M059J (cell line): ENCODE data around the gene CPAMD8. TPM values are rescaled to one million over a fixed set of nuclear protein-coding genes. Genes with fewer than 3 reads are reported as not detected.
"Not testable (repeated sequence)": the region's sequence is repeated elsewhere in the genome, so short reads cannot be mapped to it uniquely, and the experiment has no call there.

Experiments used
- DNase-seq: peaks from one replicate; pipeline ENCODE4 v3.0.0-alpha.2; 2012; ENCODE audit warnings: low read depth
- total RNA-seq: library from RNA; depleted of rRNA; stranded (reverse); fragments of >200 nt; shearing (Covaris generic); gene quantifications from 2 replicates; pipeline ENCODE4 v1.2.3, GENCODE V29; 2014

CPAMD8 gene
- total RNA-seq, 1 experiment from 2014 or later, result not detected

DNA sequence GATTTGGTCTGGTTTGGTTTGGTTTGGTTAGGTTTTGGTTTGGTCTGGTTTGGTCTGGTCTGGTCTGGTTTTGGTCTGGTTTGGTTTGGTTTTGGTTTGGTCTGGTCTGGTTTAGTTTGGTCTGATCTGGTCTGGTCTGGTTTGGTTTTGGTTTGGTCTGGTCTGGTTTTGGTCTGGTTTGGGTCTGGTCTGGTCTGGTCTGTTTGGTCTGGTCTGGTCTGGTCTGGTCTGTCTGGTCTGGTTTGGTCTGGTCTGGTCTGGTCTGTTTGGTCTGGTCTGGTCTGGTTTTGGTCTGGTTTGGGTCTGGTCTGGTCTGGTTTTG is 151.7 kb downstream of the CPAMD8 start:
- not testable (repeated sequence) for DNase-seq

- no peak for DNase-seq
Measured at GRCh38 chr19:16874250-16874977, 152.2 kb downstream of the CPAMD8 start.

DNA sequence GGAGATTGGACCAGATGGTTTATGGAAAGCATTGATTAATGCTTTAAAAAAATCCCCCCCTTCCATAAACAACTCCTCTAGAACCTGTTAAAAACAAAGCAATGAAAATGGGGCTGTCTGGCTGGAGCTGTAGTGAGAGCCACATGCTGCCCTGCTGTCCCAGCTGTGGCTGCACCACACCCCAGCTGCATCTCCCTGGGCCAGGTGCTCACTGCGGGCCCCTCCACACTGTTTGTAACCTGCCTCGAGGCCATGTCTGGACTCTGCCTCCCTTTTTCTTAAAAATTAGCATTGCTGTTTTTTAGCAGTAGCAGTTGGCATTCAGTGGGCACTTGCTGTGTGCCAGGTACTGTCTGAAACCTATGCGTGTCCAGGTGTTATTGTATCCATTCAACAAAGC is 153.0 kb downstream of the CPAMD8 start:
- no peak for DNase-seq

DNA sequence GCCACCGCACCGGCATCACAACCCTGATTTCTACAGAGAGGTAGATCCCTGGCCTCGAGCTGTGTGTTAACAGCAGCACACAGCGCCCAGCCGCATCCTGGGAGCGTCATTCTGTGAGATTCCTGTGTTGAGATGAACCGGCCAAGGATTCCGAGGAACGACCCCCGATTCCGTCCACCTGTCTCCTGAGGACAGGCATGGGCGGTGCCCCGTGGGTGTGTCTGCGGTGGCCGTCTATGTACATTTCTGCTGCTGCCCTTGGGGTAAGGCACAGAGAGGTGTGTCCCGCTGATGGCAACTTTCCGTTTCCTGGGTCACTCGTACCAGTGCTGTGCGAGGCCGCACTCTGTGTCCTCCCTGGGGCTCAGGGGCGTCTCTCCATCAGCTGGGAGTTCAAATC is 153.9 kb downstream of the CPAMD8 start:
- no peak for DNase-seq

DNA sequence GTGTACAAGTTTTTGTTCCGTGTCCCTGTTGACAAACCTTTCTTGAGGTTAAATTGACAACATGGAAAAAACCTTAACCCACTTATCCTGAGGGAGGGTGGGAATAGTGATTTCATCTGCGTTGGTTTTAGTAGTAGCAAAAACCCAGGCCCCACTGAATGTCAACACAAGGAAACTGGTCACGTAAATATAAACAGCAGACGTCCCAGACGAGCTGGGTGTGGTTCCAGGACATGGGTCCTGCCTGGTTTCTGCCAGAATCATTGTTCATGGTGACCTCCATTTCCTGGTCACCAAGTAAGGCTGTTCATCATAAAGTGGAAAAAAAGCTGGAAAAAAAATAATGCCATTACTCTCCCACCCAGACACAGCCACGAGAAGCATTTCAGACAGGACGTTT is 154.7 kb downstream of the CPAMD8 start:
- DNase-seq, result no peak

DNA sequence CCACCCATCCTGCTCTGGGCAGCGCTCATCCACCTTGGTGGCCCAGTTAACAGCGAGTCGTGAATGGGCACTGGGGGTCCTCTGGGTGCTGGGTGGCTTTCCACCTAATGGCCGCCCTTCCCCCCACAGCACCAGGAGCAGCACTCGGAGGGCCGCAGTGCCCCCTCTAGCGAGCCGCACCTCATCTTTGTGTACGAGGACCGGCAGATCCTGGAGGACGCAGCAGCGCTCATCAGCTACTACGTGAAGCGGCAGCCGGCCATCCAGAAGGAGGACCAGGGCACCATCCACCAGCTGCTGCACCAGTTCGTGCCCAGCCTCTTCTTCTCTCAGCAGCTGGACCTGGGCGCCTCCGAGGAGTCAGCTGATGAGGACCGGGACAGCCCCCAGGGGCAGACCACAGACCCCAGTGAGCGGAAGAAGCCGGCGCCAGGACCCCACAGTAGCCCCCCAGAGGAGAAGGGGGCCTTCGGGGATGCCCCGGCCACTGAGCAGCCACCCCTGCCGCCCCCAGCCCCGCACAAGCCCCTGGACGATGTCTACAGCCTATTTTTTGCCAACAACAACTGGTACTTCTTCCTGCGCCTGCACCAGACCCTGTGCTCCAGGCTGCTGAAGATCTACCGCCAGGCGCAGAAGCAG is 157.2 kb downstream of the CPAMD8 start:
- DNase-seq, result no peak

DNA sequence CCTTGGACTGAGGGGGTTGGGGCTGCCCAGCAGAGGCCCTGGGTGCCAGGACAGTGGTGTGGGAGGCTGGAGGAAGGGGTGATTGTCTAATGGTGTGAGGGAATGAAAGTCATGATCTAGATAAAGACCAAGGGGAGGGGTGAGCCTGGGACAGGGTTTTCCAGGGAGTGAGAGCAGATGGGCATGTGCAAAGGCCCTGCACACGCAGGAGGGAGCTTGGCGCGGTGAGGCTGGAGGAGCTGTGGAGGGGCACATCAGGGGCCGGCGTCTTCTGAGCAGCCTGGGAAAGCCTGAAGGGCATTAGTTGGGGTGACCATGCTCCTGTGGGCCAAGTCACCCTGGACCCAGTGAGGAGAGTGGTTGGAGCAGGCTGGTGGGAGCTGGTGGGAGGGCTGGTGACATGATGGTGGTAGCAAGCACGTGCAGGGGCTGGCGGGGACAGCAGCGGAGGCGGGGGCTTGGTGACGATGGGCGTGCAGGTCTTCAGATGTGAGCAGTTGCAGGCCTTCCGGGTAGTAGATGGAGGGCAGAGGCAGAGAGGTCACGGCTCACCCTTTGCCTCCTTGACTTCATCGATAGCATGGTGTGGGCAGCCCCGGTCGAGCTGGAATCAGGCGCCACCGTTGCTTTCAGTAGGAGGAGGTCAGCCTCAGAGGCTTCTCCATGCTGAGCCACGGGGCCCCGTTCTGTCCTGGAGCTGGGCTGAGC is 158.0 kb downstream of the CPAMD8 start:
- DNase-seq, result no peak

DNA sequence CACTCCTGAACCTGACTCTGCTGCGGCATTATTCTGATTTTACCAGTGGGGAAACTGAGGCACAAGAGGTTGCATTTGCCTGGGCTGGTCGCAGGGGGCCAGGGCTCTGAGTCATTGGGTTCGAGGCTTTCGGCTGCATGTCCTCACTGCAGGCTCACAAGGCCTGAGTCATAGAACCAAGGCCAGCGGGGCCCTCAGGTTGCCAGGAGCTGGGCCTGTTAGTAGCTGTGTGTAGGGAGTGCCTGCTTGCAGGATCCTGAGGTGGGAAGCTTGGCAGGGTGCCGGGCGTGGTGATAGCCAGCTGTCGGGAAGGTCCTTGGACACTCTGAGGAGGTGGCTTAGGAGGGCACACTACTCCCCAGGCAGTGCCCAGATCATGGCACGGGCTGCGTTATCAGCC is 159.4 kb downstream of the CPAMD8 start:
- DNase-seq, result peak; percentile 15

GRCh38 chr19:16862826-16863415 is 163.7 kb downstream of the CPAMD8 start:
- DNase-seq, result no peak

- no peak for DNase-seq
Measured at GRCh38 chr19:16861834-16862233, 164.8 kb downstream of the CPAMD8 start.

DNA sequence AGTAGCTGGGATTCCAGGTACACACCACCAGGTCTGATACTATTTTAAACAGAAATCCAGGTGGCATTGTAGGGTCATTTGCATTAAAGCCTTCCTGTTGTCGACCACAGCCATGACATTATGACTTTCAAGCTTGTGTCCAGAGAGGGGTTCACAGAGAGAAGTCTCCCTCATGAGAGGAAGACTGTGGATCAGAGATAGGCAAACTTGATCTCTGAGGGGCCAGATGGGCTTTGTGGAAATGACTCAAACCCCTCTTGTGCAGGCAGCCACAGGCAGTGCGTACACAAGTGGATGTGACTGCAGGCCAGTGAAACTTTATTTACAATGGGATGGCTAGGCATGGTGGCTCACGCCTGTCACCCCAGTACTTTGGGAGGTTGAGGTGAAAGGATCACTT is 165.6 kb downstream of the CPAMD8 start:
- no peak for DNase-seq

GRCh38 chr19:16860118-16860517 is 166.5 kb downstream of the CPAMD8 start:
- peak; percentile 12 for DNase-seq

DNA sequence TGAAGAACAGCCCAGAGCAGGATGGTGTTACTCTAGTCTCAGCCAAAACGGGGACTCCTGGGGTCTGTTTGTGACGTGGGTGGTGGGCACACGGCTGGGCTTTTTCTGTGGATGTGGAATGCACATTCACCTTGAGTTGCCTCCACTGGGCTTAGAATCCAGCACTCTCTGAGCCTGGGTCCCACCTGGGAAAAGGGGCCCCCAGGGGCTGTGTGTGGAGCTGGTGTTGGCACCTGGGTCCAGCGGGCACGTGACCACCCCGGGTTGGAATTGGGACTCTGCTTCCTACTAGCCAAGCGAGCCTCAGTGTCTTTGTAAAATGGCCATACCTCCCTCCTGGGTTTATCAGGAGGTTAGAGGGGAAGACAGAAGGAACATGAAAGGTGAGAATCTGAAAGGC is 167.0 kb downstream of the CPAMD8 start:
- no peak for DNase-seq

GRCh38 chr19:16856091-16856490 is 170.5 kb downstream of the CPAMD8 start:
- no peak for DNase-seq

DNA sequence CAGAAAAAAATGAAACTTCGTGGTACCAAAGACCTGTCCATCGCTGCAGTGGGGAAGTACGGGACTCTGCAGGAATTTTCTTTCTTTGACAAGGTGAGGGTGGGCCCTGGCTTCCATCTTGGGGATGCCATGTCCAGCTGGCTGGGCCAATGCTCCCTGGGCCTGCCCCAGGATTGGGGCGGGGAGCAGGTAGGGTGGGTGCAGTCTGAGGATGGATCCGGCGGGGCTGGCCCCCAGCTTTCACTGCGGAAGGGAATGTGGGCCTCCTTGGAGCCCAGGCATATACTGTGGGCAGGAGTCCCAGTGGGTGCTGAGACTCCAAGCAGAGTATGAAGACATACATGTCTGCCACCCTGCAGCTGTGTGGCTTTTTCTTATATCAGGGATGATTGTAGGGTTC is 173.5 kb downstream of the CPAMD8 start:
- no peak for DNase-seq

DNA sequence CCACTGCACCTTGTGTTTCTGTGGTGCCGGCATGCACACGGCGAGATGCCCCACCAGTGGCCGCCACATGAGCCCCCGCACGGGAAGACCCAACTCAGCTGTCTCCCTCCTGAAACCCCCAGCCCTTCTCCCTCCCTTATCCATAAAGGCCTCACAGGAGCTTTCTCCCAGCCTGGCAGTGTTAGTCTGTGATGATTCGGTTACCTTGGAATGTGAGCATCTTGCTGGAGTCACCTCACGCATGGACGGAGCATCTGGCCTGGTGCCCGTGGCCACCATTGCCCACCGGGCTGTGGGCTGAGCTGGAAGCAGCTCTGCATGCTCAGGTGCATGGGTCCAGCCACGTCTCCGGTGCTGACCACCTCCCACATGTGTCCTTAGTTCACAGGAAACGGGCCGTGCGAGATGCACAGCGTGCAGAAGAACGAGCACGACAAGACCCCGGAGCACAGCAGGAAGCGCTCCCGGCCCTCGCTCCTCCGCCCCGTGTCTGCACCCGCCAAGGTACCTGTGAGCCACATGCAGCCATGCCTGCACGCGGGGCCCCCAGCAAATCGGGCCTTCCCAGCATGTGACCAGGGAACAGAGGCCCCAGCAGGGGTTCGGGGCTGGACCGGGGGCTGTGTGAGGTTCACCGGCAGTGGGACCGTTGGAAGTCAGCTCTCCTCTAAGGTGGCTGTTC is 175.4 kb downstream of the CPAMD8 start:
- DNase-seq, result peak; percentile 80

DNA sequence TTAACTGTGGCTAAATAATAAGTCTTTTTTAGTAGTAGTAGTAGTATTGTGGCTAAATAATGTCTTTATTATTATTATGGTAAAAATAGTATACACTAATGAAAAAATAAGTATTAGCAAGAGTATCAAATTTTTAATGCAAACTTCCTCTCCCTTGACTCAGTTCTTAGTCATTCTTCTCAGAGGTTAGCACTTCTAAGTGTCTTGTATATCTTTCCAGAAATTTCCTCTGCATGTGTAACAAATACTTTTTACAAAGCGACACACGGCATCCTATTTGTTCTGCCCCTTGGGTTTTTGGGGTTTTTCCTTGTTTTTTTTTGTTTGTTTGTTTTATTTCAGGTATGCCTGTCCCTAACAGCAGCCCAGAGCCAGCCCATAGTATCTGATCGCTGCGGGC is 176.5 kb downstream of the CPAMD8 start:
- DNase-seq, result peak; percentile 42

DNA sequence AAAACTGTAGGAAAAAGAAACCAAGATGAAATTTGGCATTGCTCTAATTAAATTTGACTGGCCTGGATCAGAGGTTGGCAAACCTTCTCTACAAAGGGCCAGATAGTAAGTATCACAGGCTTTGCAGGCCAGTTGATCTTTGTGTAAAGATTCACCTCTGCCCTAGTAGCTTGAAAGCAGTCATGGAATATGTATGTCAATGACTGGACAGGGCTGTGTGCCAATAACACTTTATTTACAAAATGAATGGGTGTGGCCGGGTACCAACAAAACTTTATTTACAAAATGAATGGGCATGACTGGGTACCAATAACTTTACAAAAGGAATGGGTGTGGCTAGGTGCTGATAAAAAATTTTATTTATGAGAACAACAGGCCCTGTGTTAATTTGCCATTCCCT is 177.4 kb downstream of the CPAMD8 start:
- DNase-seq, result peak; percentile 59

- DNase-seq, result no peak
Measured at GRCh38 chr19:16847430-16847829, 179.2 kb downstream of the CPAMD8 start.

- no peak for DNase-seq
Measured at GRCh38 chr19:16846901-16847300, 179.7 kb downstream of the CPAMD8 start.
